HG03432 (cell line): ENCODE measurements around the gene KLHL7.
"Not testable (repeated sequence)": the region's sequence is repeated elsewhere in the genome, so short reads cannot be mapped to it uniquely, and the experiment has no call there.

Experiments
- ATAC-seq: cut with Tn5 transposase; IDR thresholded peaks from one replicate; pipeline ENCODE4 v1.9.1; 2021; ENCODE audit warnings: mild to moderate bottlenecking, moderate library complexity; ENCODE audit not compliant: unreplicated experiment

The KLHL7 gene

DNA sequence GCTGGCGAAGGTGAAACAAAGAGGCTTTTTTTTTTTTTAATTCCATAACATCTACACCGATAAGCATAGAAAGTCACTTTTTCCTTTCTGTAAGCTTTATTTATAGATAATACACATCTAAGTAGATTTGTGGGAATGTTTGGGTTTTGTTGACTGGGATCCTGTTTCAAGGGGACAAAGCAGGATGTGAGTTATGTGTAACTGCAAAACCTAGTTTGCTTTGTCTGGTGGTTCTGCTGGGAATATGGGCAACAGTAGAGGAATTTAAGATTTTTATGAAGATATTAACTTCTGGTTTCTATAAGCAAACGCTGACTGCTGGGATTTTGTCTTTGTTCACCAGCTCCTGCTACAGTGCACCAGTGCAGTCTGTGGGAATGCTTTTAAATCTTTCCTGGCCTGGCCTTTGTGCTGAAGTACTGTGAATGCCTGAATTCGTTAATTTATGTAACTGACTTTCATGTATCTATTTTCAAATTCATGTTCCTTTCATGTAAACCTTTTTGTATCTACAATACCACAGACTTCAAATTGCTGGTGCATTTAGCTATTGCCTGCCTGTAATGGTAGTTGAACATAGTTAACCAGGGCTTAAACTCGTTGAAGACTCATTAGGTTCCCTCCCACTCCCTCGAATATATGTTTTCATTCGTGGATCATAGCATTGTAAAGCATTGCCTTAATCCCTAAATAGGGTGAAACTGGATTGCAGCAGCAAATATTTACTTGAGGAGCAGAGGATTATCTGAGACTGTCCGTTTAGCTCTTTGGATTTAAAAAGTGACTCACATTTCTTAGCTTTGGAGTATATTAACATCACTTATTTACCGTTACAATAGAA is 1.5 kb downstream of the KLHL7 start:
- no peak for ATAC-seq

DNA sequence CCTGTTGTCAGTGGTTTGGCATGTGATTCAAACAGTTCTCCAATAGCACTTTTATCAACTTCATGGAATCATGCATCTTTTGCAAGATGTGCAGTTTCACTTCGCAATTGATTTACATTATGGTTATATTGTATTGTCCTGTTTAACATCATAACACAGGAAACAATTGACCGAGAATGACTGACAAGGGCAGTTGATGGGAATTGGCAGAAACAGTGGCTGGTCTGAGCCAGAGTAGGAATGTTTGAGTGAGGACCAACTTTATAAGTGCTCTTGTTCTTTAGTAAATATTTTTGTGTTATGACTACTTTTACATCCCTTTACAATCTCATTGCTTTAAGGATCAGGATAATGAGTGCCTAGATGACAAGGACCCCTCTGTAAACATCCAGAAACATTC is 2.2 kb downstream of the KLHL7 start:
- ATAC-seq, result no peak

- ATAC-seq, result no peak
These were observed 3.4 kb downstream of the KLHL7 start for GRCh38 chr7:23108995-23109394.

- ATAC-seq, result no peak
These were observed 3.9 kb downstream of the KLHL7 start for GRCh38 chr7:23109470-23109869.

DNA sequence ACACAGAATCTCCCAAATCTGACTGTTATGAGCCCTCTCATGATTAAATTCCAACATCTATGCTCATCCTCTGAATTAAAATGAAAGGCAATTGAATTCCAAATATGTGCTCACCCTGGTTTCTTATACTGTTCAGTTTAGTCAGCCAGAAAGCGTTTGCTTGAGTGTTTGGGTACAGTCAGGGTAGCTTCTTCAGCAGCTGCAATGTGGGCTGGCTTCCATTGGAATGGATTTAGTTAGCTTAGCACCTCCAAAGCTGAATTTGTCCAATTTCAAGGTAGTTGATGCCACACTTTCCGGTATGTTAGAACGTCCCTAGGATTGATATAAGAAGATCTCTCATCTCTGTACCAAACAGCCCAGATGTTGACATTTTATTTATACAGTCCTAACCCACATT is 9.3 kb downstream of the KLHL7 start:
- ATAC-seq, result no peak

DNA sequence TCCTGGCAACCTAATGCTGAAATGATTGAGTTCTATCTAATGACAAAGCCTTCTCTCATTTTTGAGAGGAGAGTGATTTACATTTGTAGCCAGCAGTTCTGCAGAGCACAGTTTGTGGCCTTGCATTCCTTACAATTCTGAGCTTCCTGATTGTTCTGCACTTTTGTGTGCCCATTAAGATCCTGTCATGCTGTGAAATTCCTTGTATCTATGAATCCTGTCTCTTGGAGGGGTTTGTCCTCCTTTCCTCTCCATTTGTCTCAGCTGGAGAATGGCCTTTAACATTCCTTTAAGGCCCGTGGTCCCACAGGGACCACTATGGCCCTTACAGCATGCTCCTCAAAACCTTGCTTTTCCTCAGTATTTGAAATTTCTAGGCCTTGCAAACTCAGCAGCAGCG is 10.4 kb downstream of the KLHL7 start:
- ATAC-seq, result no peak

- no peak for ATAC-seq
These were observed 12.3 kb downstream of the KLHL7 start for GRCh38 chr7:23117841-23118240.

- no peak for ATAC-seq
These were observed 14.5 kb downstream of the KLHL7 start for GRCh38 chr7:23120106-23120505.

GRCh38 chr7:23121165-23121564 is 15.6 kb downstream of the KLHL7 start:
- no peak for ATAC-seq

DNA sequence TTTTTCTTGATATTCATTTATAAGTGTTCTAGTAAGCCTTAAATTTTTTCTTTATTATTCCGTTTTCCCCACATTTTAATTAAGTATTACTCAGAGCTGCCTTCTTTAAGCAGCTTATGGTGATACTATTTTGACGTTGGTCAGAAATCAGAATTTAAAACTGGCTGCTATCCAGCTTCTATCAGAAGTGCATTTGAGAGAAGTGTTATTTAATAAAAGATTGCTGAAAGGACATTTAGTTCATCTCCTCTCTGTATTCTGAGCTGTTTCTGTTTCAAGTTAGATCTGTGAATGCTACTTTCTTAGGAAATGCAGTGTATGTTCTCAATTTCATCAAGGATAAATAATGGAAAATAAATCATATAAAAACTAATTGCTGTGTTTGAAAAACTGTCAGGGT is 17.4 kb downstream of the KLHL7 start:
- ATAC-seq, result no peak

DNA sequence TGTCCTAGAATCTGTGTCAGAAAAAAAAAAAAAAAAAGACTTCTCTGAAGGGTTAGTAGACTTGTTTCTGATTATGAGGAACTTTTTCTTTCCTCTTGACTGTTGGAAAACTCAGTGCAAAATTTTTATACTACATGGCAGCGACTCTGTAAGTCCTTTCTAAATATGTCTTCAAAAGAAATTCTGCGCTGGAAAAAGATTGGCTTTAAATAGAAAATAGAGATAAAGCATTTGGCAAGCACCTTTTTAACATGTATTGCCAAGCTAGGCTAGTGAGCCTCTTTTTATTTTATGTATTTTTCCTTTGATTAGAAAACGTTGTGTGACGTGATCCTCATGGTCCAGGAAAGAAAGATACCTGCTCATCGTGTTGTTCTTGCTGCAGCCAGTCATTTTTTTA is 17.9 kb downstream of the KLHL7 start:
- no peak for ATAC-seq

DNA sequence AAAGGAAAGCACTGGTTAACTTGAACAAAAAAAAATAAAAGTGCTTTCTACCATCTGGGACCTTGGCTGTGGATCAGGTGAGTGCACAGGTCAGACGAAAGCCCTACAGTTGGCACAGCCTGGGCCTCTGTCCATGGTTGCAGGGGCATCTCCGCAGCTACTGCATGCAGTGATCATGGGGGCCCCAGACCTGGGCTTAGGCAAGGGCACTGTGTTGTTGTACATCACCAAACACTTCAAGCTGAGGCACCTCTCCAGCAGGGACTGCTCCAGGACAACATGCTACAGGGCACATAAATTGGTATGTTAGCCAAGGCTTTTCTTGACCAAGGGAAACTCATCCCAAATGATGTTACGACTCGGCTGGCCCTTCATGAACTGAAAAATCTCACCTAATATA is 23.5 kb downstream of the KLHL7 start:
- ATAC-seq, result no peak

DNA sequence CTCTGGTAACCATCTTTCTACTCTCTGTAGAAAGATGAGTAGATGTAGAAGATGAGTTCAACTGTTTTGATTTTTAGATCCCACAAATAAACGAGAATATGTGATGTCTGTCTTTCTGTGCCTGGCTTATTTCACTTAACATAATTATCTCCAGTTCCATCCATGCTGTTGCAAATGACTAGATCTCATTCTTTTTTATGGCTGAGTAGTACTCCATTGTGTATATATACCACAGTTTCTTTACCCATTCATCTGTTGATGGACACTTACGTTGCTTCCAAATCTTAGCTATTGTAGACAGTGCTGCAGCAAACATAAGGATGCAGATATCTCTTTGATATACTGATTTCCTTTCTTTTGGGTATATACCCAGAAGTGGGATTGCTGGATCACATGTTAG is 26.2 kb downstream of the KLHL7 start:
- ATAC-seq, result not testable (repeated sequence)

GRCh38 chr7:23133797-23134196 is 28.2 kb downstream of the KLHL7 start:
- ATAC-seq, result no peak

GRCh38 chr7:23135755-23136154 is 30.2 kb downstream of the KLHL7 start:
- ATAC-seq, result no peak

DNA sequence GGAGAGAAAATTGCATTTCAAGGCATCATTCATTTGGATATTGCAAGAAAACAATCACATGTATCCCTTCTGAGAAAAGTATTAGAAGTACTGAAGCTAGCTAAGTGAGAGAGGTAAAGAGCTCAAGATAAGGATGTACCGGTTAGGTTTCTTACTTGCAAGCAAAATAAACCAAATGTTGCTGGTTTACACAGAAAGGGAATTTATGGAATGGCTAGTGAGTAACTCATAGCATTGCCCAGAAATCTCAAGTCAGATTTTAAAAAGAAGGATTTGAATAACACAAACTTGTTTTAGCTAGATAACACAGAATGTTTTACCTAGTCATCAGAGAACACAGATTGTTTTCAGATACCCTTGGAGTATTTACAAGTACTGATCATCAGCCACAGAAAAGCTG is 30.6 kb downstream of the KLHL7 start:
- no peak for ATAC-seq

- no peak for ATAC-seq
These were observed 52.1 kb downstream of the KLHL7 start for GRCh38 chr7:23157679-23158078.

GRCh38 chr7:23158546-23158945 is 53.0 kb downstream of the KLHL7 start:
- ATAC-seq, result no peak

- no peak for ATAC-seq
These were observed 55.9 kb downstream of the KLHL7 start for GRCh38 chr7:23161482-23161881.

DNA sequence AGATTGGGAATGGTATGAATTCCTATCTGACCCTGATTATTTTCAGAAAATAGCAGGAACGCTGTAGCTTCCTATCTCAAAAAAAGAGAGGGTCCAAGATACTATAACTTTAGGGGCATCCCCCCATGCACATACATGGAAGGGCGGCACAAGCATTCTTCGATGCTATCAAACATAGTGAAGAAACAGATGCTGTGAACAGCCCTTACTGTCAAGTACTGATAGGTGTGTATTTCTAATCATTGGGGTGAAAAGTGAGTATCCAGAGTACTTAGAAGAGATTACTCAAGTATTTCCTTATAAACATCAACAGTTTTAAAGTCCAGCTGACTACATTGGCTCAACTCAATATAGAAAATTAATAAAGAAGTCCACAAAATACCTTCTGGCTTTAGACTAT is 59.3 kb downstream of the KLHL7 start:
- no peak for ATAC-seq

DNA sequence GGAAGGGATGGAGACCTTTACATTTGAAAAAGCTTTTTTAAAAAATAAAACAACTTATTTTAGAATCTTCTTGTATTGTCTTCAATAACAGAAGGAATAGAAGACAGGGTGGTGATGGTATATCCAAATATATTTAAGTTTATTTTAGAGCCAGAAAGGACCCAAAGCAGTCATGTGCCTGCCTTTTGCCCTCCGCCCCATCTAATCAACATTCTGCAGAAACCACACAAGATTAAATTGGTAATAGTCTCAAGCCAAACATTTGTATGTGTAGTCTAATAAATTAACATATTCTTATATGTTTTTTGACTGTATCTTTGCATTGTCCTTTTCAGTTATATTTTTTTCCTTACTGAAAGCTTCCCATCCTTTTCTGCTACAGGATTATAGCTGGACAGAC is 59.7 kb downstream of the KLHL7 start:
- ATAC-seq, result no peak

DNA sequence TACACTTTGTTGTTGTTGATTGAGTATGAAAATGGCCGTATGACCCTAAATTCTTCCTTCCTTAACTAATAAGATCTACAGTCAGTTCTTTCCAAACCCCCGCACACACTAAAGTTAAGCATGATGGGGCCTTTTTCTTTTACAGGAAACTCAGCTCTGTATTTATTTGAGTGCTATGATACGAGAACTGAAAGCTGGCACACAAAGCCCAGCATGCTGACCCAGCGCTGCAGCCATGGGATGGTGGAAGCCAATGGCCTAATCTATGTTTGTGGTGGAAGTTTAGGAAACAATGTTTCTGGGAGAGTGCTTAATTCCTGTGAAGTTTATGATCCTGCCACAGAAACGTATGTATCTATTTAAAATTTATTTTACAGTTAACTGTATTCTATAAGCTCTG is 62.1 kb downstream of the KLHL7 start:
- ATAC-seq, result no peak
